Fibroblast of skin of abdomen (primary cell): ENCODE data around the gene FBXO48.

Source experiments
- DNase-seq: peaks from one replicate; pipeline ENCODE4 v3.0.0-alpha.2; 2013

Gene FBXO48

DNA sequence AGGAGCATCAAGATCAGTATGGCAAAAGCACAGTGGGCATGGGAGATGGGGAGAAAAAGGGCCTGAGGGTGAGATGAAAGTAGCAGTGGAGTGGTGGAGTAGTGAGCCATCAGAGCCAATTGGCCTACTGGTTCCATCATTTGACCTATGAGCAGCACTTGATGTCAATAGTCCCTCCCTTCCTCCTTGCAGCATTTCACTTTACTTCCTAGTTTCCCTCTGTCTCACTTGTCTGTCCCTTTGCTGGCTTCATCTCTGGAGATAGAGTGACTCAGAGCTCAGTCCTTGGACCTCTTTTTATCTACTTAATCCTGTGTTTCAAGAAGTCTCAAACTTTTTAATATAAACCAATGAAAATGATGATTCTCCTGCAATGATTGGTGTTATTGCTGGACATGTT, 32.1 kb downstream of the FBXO48 start:
- DNase-seq = no peak

GRCh38 chr2:68432696-68433658, 34.1 kb downstream of the FBXO48 start:
- DNase-seq = no peak

- DNase-seq = no peak
These were observed 35.6 kb downstream of the FBXO48 start for GRCh38 chr2:68431316-68431972.

GRCh38 chr2:68429311-68429826, 37.7 kb downstream of the FBXO48 start:
- no peak for DNase-seq

DNA sequence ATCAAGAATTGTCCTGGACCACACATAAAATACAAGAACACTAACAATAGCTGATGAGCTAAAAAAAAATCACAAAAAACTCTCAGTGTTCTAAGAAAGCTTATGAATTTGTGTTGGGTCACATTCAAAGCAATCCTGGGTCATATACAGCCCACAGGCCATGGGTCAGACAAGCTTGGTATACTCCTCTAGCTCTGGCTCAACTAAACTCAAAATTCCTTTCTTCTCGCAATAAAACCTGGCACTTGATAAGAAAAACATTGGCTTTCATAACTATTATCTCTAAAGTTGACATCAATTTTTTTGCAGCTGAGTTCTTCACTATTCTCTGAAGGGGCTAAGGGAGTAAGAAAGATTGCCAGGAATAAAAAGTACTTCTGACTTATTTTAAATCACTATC, 38.3 kb downstream of the FBXO48 start:
- no peak for DNase-seq

DNA sequence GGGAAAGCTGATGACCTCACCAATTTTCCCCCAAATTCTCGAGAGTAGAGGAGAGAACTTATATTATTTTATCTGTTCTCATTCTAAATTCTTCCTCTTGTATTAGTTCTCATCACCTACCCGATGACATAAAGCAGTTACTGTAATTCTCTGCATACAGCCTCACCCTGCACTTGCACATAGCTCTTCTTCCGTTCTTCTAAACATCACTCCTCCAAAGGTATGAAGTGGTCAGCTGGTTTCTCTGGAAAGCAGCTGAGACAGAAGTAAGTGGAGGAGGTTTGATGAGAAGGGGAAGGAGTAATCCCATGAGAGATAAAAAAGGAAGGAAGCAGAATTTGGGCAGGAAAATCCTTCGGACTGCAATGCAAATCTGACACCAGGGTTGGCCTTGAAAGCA, 39.0 kb downstream of the FBXO48 start:
- no peak for DNase-seq

GRCh38 chr2:68426848-68427579, 40.1 kb downstream of the FBXO48 start:
- DNase-seq = no peak

DNA sequence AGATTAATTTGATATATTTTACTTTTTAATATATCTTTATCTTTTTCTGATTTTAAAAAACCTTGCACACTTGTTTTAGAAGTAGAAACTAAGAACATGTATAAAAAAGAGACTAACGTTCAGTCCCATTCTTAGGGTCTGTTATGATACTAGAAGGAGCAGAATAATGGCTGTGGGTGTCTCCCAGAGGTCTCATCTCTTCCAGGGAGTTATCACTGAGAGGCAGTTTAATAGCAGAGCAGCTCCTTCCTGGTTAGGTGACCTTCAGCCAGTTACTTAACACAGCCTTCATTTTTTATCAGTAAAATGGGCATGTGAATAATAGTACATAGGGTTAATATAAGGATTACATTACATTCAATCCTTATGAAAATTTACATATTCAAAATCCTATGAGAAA, 40.6 kb downstream of the FBXO48 start:
- no peak for DNase-seq

DNA sequence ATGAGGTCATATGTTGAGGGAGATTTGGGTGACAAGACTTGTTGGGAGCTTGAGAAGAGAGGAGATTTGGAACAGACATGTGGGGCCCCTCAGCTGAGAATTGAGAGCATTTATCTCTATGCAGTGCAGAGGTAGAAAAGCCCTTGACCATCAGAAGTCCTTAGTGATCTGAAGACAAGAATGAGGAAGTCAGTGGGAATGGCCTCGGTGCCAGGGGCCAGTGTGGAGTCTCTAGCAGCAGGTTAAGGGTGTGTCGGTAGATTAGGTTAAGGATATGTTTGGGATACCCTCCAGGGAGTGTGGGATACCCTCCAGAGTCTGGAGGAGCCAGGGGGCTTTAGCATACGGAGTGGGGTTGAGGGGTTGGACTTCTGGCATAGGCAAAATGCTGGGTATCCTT, 41.6 kb downstream of the FBXO48 start:
- no peak for DNase-seq

DNA sequence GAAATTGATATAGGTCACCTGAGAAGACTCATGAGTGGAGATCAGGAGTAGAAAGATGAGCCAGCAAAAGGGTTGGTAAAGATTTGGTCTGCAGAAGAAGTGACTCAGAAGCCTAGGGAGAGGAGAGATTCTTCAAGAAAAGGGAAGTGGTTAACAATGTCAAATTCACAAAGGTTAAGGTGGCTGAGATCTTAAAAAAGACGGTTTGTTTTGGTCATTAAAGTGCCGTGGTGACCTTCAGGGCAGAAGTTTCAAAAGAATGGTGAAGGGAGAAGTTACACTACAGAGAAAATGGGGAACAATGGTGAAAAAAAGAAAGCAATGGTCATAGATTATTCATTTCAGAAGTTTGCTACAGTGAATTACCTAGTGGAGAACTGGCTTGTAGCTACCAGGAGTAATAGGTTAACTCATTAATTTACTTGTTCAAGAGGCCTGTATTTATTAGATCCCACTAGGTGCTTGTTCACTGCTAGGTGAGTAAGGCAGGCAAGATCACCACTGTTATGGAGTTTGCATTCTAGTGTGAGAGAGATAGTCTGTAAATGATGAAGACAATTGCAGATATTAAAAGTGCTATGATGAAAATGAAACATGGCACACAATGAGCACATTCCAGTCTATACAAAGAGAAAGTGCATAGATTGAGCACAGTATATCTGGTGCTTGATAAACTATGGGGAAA, 43.0 kb downstream of the FBXO48 start:
- no peak for DNase-seq

GRCh38 chr2:68420254-68420910, 46.7 kb downstream of the FBXO48 start:
- peak; percentile 60 for DNase-seq

GRCh38 chr2:68418855-68419254, 48.2 kb downstream of the FBXO48 start:
- no peak for DNase-seq

- no peak for DNase-seq
These were observed 48.7 kb downstream of the FBXO48 start for GRCh38 chr2:68418419-68418818.

DNA sequence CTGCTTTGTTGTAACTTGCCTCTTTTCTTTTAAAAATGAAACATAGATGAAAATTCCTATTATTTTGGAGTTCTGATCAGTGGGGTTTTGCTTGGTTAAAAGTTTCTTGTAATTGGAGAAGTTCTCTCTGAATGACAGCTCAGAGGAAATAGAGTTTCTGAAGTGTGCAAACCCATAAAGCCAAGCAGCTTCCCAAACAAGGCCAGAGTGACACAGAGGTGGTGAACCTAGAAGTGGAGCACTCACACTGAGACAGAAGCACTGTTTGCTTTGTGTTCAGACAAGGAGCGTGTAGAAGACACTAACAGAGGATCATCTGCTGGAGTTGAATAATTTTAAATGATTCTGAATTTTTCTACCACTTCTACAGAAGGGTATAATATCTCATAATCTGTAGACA, 49.2 kb downstream of the FBXO48 start:
- no peak for DNase-seq

GRCh38 chr2:68416081-68416675, 50.9 kb downstream of the FBXO48 start:
- DNase-seq = no peak

- no peak for DNase-seq
These were observed 51.6 kb downstream of the FBXO48 start for GRCh38 chr2:68415521-68415920.

GRCh38 chr2:68414876-68415275, 52.2 kb downstream of the FBXO48 start:
- DNase-seq = no peak

DNA sequence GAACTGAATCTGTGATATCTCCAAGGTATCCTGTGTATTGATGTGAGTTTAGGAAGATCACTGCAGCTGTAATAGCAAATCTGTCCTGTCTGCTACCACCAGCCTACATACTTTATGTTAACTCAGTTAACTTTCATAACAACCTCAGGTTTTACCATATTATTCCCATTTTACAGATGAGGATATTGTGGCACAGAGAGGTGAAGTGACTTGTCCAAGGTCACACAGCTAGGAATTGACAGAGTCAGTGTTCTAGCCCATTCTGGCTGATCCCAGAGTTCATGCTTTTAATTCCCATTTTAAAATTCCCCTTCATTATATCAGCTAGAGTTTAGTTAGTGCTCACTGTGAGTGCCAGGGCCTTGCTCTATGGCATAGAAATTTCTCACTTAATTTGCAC, 52.6 kb downstream of the FBXO48 start:
- DNase-seq = no peak

- DNase-seq = no peak
These were observed 53.6 kb downstream of the FBXO48 start for GRCh38 chr2:68413466-68413865.

DNA sequence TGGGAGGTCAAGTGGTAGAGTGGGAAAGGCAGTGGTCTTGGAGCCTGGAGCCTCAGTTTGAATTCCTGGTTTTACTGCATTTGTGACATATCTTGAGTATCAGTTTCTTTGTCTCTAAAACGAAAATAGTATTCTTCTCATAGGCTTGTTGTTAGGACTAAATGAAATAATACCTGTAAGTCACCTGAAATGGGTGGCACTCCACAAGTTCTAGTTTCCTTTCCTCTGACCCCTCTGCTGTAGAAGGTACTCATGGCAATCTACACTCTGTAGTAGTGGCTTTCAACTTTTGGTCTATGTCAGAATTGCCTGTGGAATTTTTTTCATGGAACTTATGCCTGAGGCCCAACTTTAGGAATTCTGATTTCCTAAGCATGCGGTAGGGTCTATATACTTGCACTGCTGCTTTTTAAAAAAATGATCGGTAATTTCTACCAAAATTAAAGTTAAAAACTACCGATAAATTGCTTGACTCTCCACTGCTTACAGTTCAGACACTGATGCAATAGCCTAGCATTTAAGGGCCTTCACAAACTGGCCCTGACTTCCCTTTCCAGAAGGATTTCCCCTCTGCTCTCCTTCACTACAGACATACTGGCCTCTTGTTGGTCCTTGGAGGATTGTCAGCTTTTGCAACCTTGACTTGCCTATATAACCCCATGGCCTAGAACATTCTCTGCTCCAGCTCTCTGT, 54.8 kb downstream of the FBXO48 start:
- no peak for DNase-seq
